ENCODE measurements around the gene FRMD4B.

The FRMD4B gene

GRCh38 chr3:69254351-69254750 lies 131.5 kb downstream of the FRMD4B start:
- H3K36me3 ChIP-seq (ENCODE audit: insufficient read depth, low read length) = 0 out of 2 replicates have a peak, but pooled peaks cover 2% of the 10 kb centered on the region
- no peak for ATAC-seq (ENCODE audit: insufficient read depth, low read depth)

GRCh38 chr3:69252631-69253030 lies 133.3 kb downstream of the FRMD4B start:
- DNase-seq (no peak), ATAC-seq (ENCODE audit: insufficient read depth, low read depth) (no peak)
- Histone ChIP-seq H3K27ac (ENCODE audit: low read length) (no peak overlapping the region), H3K4me1 (ENCODE audit: insufficient read depth, low read length) (no peaks in the 10 kb centered on the region), H3K4me2 (ENCODE audit: insufficient read depth, low read length) (no peak overlapping the region), H3K36me3 (ENCODE audit: insufficient read depth, low read length) (peaks cover 11% of the 10 kb centered on the region), H3K79me2 (ENCODE audit: insufficient read depth, low read length) (no peaks in the 10 kb centered on the region), H2AFZ (ENCODE audit: low read depth, low read length) (no peak overlapping the region), H3K27me3 (ENCODE audit: insufficient read depth, low read length, poor library complexity) (no peaks in the 10 kb centered on the region), H3K9me3 (ENCODE audit: insufficient read depth, low read length, severe bottlenecking) (no peaks in the 10 kb centered on the region), H3K4me3 (ENCODE audit: low read depth in 1 of 2, low read length in 2 of 2) (no peak overlapping the region), H4K20me1 (ENCODE audit: insufficient read depth, low read length) (no peaks in the 10 kb centered on the region), H3K9ac (ENCODE audit: low read depth, low read length) (no peak overlapping the region)
- TF ChIP-seq, protein P1, sequence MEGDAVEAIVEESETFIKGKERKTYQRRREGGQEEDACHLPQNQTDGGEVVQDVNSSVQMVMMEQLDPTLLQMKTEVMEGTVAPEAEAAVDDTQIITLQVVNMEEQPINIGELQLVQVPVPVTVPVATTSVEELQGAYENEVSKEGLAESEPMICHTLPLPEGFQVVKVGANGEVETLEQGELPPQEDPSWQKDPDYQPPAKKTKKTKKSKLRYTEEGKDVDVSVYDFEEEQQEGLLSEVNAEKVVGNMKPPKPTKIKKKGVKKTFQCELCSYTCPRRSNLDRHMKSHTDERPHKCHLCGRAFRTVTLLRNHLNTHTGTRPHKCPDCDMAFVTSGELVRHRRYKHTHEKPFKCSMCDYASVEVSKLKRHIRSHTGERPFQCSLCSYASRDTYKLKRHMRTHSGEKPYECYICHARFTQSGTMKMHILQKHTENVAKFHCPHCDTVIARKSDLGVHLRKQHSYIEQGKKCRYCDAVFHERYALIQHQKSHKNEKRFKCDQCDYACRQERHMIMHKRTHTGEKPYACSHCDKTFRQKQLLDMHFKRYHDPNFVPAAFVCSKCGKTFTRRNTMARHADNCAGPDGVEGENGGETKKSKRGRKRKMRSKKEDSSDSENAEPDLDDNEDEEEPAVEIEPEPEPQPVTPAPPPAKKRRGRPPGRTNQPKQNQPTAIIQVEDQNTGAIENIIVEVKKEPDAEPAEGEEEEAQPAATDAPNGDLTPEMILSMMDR (IDR thresholded peaks at IDR 0.05; ENCODE audit: borderline replicate concordance, extremely low read depth, low read length, poor library complexity, severe bottlenecking) = no peak
- no peak for TF ChIP-seq EZH2 (IDR thresholded peaks at IDR 0.05; ENCODE audit: borderline replicate concordance, low read depth, low read length, severe bottlenecking)

More at GRCh38 chr3:69254351-69254750, 131.5 kb downstream of the FRMD4B start:
- TF ChIP-seq, protein P1 (IDR thresholded peaks at IDR 0.05; ENCODE audit: borderline replicate concordance, extremely low read depth, low read length, poor library complexity, severe bottlenecking) = no peak
- no peak for TF ChIP-seq EZH2 (IDR thresholded peaks at IDR 0.05; ENCODE audit: borderline replicate concordance, low read depth, low read length, severe bottlenecking)
- Histone ChIP-seq H3K4me1 (ENCODE audit: insufficient read depth, low read length) (no peaks in the 10 kb centered on the region), H3K4me3 (ENCODE audit: low read depth in 1 of 2, low read length in 2 of 2) (no peak overlapping the region), H3K4me2 (ENCODE audit: insufficient read depth, low read length) (no peak overlapping the region), H3K9ac (ENCODE audit: low read depth, low read length) (no peak overlapping the region), H4K20me1 (ENCODE audit: insufficient read depth, low read length) (no peaks in the 10 kb centered on the region), H3K79me2 (ENCODE audit: insufficient read depth, low read length) (no peaks in the 10 kb centered on the region), H3K9me3 (ENCODE audit: insufficient read depth, low read length, severe bottlenecking) (no peaks in the 10 kb centered on the region), H3K27ac (ENCODE audit: low read length) (no peak overlapping the region), H2AFZ (ENCODE audit: low read depth, low read length) (no peak overlapping the region), H3K27me3 (ENCODE audit: insufficient read depth, low read length, poor library complexity) (no peaks in the 10 kb centered on the region)
- no peak for DNase-seq

- no peaks in the 10 kb centered on the region for H3K27me3 ChIP-seq (ENCODE audit: insufficient read depth, low read length, poor library complexity)
- H3K9ac ChIP-seq (ENCODE audit: low read depth, low read length) = no peak overlapping the region
- TF ChIP-seq EZH2 (IDR thresholded peaks at IDR 0.05; ENCODE audit: borderline replicate concordance, low read depth, low read length, severe bottlenecking) = no peak
- TF ChIP-seq, protein P1 (IDR thresholded peaks at IDR 0.05; ENCODE audit: borderline replicate concordance, extremely low read depth, low read length, poor library complexity, severe bottlenecking) = no peak
- H3K79me2 ChIP-seq (ENCODE audit: insufficient read depth, low read length) = no peaks in the 10 kb centered on the region
- no peaks in the 10 kb centered on the region for H3K4me1 ChIP-seq (ENCODE audit: insufficient read depth, low read length)
- H3K9me3 ChIP-seq (ENCODE audit: insufficient read depth, low read length, severe bottlenecking) = no peaks in the 10 kb centered on the region
- peaks cover 11% of the 10 kb centered on the region for H3K36me3 ChIP-seq (ENCODE audit: insufficient read depth, low read length)
- H4K20me1 ChIP-seq (ENCODE audit: insufficient read depth, low read length) = no peaks in the 10 kb centered on the region
- ATAC-seq (ENCODE audit: insufficient read depth, low read depth) (no peak), DNase-seq (no peak)
- H3K27ac ChIP-seq (ENCODE audit: low read length) = no peak overlapping the region
- H3K4me3 ChIP-seq (ENCODE audit: low read depth in 1 of 2, low read length in 2 of 2) = no peak overlapping the region
- H2AFZ ChIP-seq (ENCODE audit: low read depth, low read length) = no peak overlapping the region
- H3K4me2 ChIP-seq (ENCODE audit: insufficient read depth, low read length) = no peak overlapping the region
These were observed 133.7 kb downstream of the FRMD4B start for GRCh38 chr3:69252141-69252540.

All from DND-41 (cell line).